ENCODE results near the gene DNLZ.

The DNLZ gene

DNA sequence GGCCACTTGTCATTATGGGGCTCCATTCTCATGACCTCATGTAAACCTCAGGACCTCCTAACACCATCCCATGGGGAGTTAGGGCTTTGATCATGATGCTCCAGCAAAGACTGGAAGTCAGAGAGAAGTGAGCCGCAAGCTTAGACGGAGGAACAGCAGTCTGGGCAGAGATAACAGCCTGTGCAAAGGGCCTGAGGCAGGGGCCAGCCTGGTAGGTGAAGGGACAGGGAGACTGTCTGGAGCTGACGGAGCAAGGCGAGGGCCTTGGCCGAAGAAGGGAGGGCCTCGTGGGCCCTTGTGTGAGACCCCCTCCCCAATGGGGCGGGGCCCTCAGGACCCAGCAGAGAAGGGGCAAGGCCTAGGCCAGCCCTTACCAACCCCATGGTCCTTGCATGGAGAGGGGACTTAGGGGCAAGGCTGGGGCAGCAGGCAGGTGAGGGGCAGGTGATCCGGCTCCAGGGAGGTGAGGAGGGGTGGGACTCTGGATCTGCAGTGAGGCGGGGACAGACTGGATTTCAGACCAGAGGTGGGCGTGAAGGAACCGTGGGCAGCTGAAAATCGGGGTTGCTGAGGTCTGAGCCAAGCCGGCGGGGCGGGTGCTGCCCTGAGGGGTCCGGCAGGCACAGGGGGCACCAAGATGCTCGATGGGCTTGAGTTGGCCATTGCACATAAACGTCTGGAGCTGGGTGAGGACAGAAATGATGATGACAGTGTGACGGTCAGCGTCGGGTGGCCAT lies 18.8 kb downstream of the DNLZ start:
- no peaks in the 10 kb centered on the region for H3K27me3 ChIP-seq (ENCODE audit: low read length)
- no peaks in the 10 kb centered on the region for H3K79me2 ChIP-seq (ENCODE audit: insufficient read depth, low read length)
- H3K9ac ChIP-seq (ENCODE audit: low read length): no peak overlapping the region
- no peaks in the 10 kb centered on the region for H3K36me3 ChIP-seq (ENCODE audit: low read length)
- TF ChIP-seq, protein P1, sequence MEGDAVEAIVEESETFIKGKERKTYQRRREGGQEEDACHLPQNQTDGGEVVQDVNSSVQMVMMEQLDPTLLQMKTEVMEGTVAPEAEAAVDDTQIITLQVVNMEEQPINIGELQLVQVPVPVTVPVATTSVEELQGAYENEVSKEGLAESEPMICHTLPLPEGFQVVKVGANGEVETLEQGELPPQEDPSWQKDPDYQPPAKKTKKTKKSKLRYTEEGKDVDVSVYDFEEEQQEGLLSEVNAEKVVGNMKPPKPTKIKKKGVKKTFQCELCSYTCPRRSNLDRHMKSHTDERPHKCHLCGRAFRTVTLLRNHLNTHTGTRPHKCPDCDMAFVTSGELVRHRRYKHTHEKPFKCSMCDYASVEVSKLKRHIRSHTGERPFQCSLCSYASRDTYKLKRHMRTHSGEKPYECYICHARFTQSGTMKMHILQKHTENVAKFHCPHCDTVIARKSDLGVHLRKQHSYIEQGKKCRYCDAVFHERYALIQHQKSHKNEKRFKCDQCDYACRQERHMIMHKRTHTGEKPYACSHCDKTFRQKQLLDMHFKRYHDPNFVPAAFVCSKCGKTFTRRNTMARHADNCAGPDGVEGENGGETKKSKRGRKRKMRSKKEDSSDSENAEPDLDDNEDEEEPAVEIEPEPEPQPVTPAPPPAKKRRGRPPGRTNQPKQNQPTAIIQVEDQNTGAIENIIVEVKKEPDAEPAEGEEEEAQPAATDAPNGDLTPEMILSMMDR (IDR thresholded peaks at IDR 0.05; ENCODE audit: insufficient read depth, low read length, poor library complexity, severe bottlenecking): no peak
- TF ChIP-seq EZH2phosphoT487 (conservative IDR thresholded peaks at IDR 0.05; ENCODE audit: low read length): no peak
- H2AFZ ChIP-seq (ENCODE audit: low read depth, low read length, severe bottlenecking): no peak overlapping the region
- H3K4me3 ChIP-seq (ENCODE audit: insufficient read depth, low read length, poor library complexity, severe bottlenecking): no peak overlapping the region
- H3K9me3 ChIP-seq (ENCODE audit: insufficient read depth, low read length): no peaks in the 10 kb centered on the region
- H3K9me2 ChIP-seq (replicated peaks; ENCODE audit: insufficient read depth, low read length): no peaks in the 10 kb centered on the region
- H3F3A ChIP-seq (ENCODE audit: insufficient read depth): no peaks in the 10 kb centered on the region
- no peak overlapping the region for H3K4me2 ChIP-seq (ENCODE audit: low read depth, low read length, poor library complexity, severe bottlenecking)
- no peaks in the 10 kb centered on the region for H4K20me1 ChIP-seq (ENCODE audit: low read depth, low read length)
- no peak overlapping the region for H3K27ac ChIP-seq (ENCODE audit: low read depth, low read length)

DNA sequence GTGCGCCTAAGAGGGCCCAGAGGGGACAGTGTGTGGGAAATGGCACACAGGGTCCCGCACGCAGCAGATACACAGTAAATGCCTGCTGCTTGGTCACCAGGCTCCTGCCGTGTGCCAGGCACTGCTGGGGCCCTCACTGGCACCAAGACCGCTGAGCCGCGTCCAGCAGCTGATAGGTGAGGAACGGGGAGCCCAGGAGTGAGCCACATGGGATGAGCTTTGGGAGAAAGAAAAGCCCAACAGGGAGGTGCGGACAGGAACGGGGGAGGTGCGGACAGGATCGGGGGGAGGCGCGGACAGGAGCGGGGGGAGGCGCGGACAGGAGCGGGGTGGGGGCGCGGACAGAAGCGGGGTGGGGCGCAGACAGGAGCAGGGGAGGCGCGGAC lies 19.7 kb downstream of the DNLZ start:
- H3K4me2 ChIP-seq (ENCODE audit: low read depth, low read length, poor library complexity, severe bottlenecking): no peak overlapping the region
- H3K9ac ChIP-seq (ENCODE audit: low read length): no peak overlapping the region
- H3K79me2 ChIP-seq (ENCODE audit: insufficient read depth, low read length): no peaks in the 10 kb centered on the region
- no peaks in the 10 kb centered on the region for H3K27me3 ChIP-seq (ENCODE audit: low read length)
- H3K36me3 ChIP-seq (ENCODE audit: low read length): no peaks in the 10 kb centered on the region
- H3F3A ChIP-seq (ENCODE audit: insufficient read depth): no peaks in the 10 kb centered on the region
- no peaks in the 10 kb centered on the region for H3K9me2 ChIP-seq (replicated peaks; ENCODE audit: insufficient read depth, low read length)
- H4K20me1 ChIP-seq (ENCODE audit: low read depth, low read length): no peaks in the 10 kb centered on the region
- H3K4me3 ChIP-seq (ENCODE audit: insufficient read depth, low read length, poor library complexity, severe bottlenecking): no peak overlapping the region
- no peaks in the 10 kb centered on the region for H3K9me3 ChIP-seq (ENCODE audit: insufficient read depth, low read length)
- TF ChIP-seq, protein P1 (IDR thresholded peaks at IDR 0.05; ENCODE audit: insufficient read depth, low read length, poor library complexity, severe bottlenecking): no peak
- TF ChIP-seq EZH2phosphoT487 (conservative IDR thresholded peaks at IDR 0.05; ENCODE audit: low read length): no peak
- H2AFZ ChIP-seq (ENCODE audit: low read depth, low read length, severe bottlenecking): no peak overlapping the region
- H3K27ac ChIP-seq (ENCODE audit: low read depth, low read length): no peak overlapping the region

DNA sequence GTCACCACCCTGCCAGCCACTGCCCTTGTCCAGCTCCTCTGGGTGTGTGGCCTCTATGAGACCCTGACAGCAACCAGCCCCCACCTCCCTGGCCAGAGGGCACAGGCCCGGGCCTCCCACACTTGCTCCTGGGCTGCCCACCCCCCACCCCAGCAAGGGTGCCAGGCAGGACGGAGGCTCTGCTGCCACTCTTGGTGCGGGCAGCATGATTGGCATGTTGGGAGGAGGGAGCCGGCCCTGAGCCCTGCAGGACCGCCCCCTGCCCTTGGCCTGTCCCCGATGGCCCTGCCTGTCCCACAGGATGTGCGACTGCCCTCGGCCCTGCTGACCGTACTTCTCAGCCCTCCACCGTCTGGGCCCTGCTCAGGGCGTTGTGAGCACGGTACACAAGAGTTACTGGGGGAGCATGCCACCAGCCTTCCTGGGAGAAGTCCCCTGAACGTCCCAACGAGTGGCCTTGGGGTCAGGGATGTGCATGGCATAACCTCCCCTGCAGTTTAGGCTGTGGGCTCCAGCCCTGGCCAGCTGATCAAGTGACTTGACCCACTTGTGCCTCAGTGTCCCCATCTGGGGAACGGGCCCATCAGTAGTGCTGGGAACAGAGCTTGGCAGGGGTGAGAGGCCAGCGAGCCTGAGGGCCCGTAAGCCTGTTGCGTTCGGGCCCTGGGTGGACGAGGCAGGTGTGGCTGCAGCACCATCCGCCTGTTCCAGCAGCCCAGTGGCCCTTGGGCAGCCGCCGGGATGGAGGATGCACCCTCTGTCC lies 20.2 kb downstream of the DNLZ start:
- no peaks in the 10 kb centered on the region for H3K79me2 ChIP-seq (ENCODE audit: insufficient read depth, low read length)
- no peak overlapping the region for H3K9ac ChIP-seq (ENCODE audit: low read length)
- H3K27me3 ChIP-seq (ENCODE audit: low read length): no peaks in the 10 kb centered on the region
- H4K20me1 ChIP-seq (ENCODE audit: low read depth, low read length): no peaks in the 10 kb centered on the region
- no peaks in the 10 kb centered on the region for H3K36me3 ChIP-seq (ENCODE audit: low read length)
- no peak overlapping the region for H3K4me3 ChIP-seq (ENCODE audit: insufficient read depth, low read length, poor library complexity, severe bottlenecking)
- H3K27ac ChIP-seq (ENCODE audit: low read depth, low read length): no peak overlapping the region
- no peak for TF ChIP-seq EZH2phosphoT487 (conservative IDR thresholded peaks at IDR 0.05; ENCODE audit: low read length)
- TF ChIP-seq, protein P1 (IDR thresholded peaks at IDR 0.05; ENCODE audit: insufficient read depth, low read length, poor library complexity, severe bottlenecking): no peak
- H3K4me2 ChIP-seq (ENCODE audit: low read depth, low read length, poor library complexity, severe bottlenecking): no peak overlapping the region
- H2AFZ ChIP-seq (ENCODE audit: low read depth, low read length, severe bottlenecking): no peak overlapping the region
- no peaks in the 10 kb centered on the region for H3K9me2 ChIP-seq (replicated peaks; ENCODE audit: insufficient read depth, low read length)
- H3K9me3 ChIP-seq (ENCODE audit: insufficient read depth, low read length): no peaks in the 10 kb centered on the region
- H3F3A ChIP-seq (ENCODE audit: insufficient read depth): no peaks in the 10 kb centered on the region
